Measurements from ENCODE around the gene RHBDD2. TPM values are rescaled to one million over a fixed set of nuclear protein-coding genes. Genes with fewer than 3 reads are reported as not detected.
"Not testable (repeated sequence)": the region's sequence is repeated elsewhere in the genome, so short reads cannot be mapped to it uniquely, and the experiment has no call there.

The RHBDD2 gene
- total RNA-seq, 1 donor from 2014 or later, result 15.4 TPM

GRCh38 chr7:75889223-75889825, 10.5 kb downstream of the RHBDD2 start:
- no peak for DNase-seq (ENCODE audit: low spot score)
- Mint-ChIP-seq H3K27me3 (ENCODE audit: insufficient read depth, low read depth) (peaks cover 5% of the 10 kb centered on the region), H3K4me1 (peaks cover 21% of the 10 kb centered on the region), H3K9me3 (no peaks in the 10 kb centered on the region), H3K4me3 (peak overlapping the region; percentile 49), H3K27ac (no peak overlapping the region), H3K36me3 (peaks cover 20% of the 10 kb centered on the region)
- Histone ChIP-seq H3K36me3 (no peaks in the 10 kb centered on the region), H3K4me3 (no peak overlapping the region), H3F3A (ENCODE audit: low read depth) (no peaks in the 10 kb centered on the region), H3K4me1 (no peaks in the 10 kb centered on the region), H3K79me2 (ENCODE audit: low read depth) (no peaks in the 10 kb centered on the region), H4K20me1 (ENCODE audit: low read depth) (peaks cover 25% of the 10 kb centered on the region), H3K9me3 (ENCODE audit: low read depth) (no peaks in the 10 kb centered on the region), H3K4me2 (no peak overlapping the region), H2AFZ (replicated peaks) (no peak overlapping the region), H3K27ac (no peak overlapping the region), H3K27me3 (no peaks in the 10 kb centered on the region), H3K9ac (no peak overlapping the region)
- no peak for TF ChIP-seq CTCF (IDR thresholded peaks at IDR 0.05)
- no peak for TF ChIP-seq EZH2 (IDR thresholded peaks at IDR 0.05)
- no peak for TF ChIP-seq EZH2phosphoT487 (IDR thresholded peaks at IDR 0.05)

GRCh38 chr7:75889826-75890225, 11.0 kb downstream of the RHBDD2 start:
- H3K9me3 ChIP-seq (ENCODE audit: low read depth), result no peaks in the 10 kb centered on the region
- no peaks in the 10 kb centered on the region for H3F3A ChIP-seq (ENCODE audit: low read depth)
- no peak overlapping the region for H3K4me3 ChIP-seq
- Mint-ChIP-seq H3K36me3 (peaks cover 16% of the 10 kb centered on the region), H3K4me3 (peak overlapping the region; percentile 49), H3K9me3 (no peaks in the 10 kb centered on the region), H3K27ac (no peak overlapping the region), H3K4me1 (peaks cover 21% of the 10 kb centered on the region), H3K27me3 (ENCODE audit: insufficient read depth, low read depth) (peaks cover 2% of the 10 kb centered on the region)
- H3K79me2 ChIP-seq (ENCODE audit: low read depth), result no peaks in the 10 kb centered on the region
- peaks cover 21% of the 10 kb centered on the region for H4K20me1 ChIP-seq (ENCODE audit: low read depth)
- H3K9ac ChIP-seq, result no peak overlapping the region
- no peaks in the 10 kb centered on the region for H3K4me1 ChIP-seq
- no peaks in the 10 kb centered on the region for H3K27me3 ChIP-seq
- H3K36me3 ChIP-seq, result no peaks in the 10 kb centered on the region
- DNase-seq (ENCODE audit: low spot score), result no peak
- H3K27ac ChIP-seq, result no peak overlapping the region
- H3K4me2 ChIP-seq, result no peak overlapping the region
- no peak overlapping the region for H2AFZ ChIP-seq (replicated peaks)
- TF ChIP-seq CTCF (IDR thresholded peaks at IDR 0.05) (no peak), EZH2phosphoT487 (IDR thresholded peaks at IDR 0.05) (no peak)

- H3K9me3 Mint-ChIP-seq, result not testable (repeated sequence)
These were observed 12.4 kb downstream of the RHBDD2 start for GRCh38 chr7:75891237-75891636.

GRCh38 chr7:75891815-75892411, 13.1 kb downstream of the RHBDD2 start:
- Mint-ChIP-seq H3K27me3 (ENCODE audit: insufficient read depth, low read depth) (peaks cover 2% of the 10 kb centered on the region), H3K4me1 (peaks cover 24% of the 10 kb centered on the region), H3K9me3 (no peaks in the 10 kb centered on the region), H3K36me3 (peaks cover 13% of the 10 kb centered on the region), H3K4me3 (no peak overlapping the region), H3K27ac (no peak overlapping the region)
- Histone ChIP-seq H3K36me3 (no peaks in the 10 kb centered on the region), H3K4me2 (no peak overlapping the region), H3K4me3 (no peak overlapping the region), H4K20me1 (ENCODE audit: low read depth) (peaks cover 13% of the 10 kb centered on the region), H3K79me2 (ENCODE audit: low read depth) (no peaks in the 10 kb centered on the region), H2AFZ (replicated peaks) (no peak overlapping the region), H3K9me3 (ENCODE audit: low read depth) (no peaks in the 10 kb centered on the region), H3F3A (ENCODE audit: low read depth) (no peaks in the 10 kb centered on the region), H3K9ac (no peak overlapping the region), H3K4me1 (no peaks in the 10 kb centered on the region), H3K27me3 (no peaks in the 10 kb centered on the region), H3K27ac (no peak overlapping the region)
- DNase-seq (ENCODE audit: low spot score), result no peak
- TF ChIP-seq CTCF (IDR thresholded peaks at IDR 0.05), result no peak
- TF ChIP-seq EZH2phosphoT487 (IDR thresholded peaks at IDR 0.05), result no peak
- no peak for TF ChIP-seq EZH2 (IDR thresholded peaks at IDR 0.05)

More at GRCh38 chr7:75891237-75891636, 12.4 kb downstream of the RHBDD2 start:
- not testable (repeated sequence) for H3K9me3 ChIP-seq (ENCODE audit: low read depth); H3K27me3 Mint-ChIP-seq (ENCODE audit: insufficient read depth, low read depth); H3K79me2 ChIP-seq (ENCODE audit: low read depth); H3K4me1 ChIP-seq; H3K4me2 ChIP-seq; H3K27me3 ChIP-seq; H2AFZ ChIP-seq (replicated peaks); H3F3A ChIP-seq (ENCODE audit: low read depth); H3K36me3 ChIP-seq; DNase-seq (ENCODE audit: low spot score); H3K9ac ChIP-seq; H3K4me3 ChIP-seq; H3K4me3 Mint-ChIP-seq; H3K27ac ChIP-seq
- H3K36me3 Mint-ChIP-seq, result peaks cover 13% of the 10 kb centered on the region
- peaks cover 13% of the 10 kb centered on the region for H4K20me1 ChIP-seq (ENCODE audit: low read depth)
- H3K4me1 Mint-ChIP-seq, result peaks cover 23% of the 10 kb centered on the region
- peak overlapping the region; percentile 74 for H3K27ac Mint-ChIP-seq

All from neural progenitor cell (in vitro differentiated cells).